Endothelial cell of umbilical vein (primary cell): ENCODE data around the gene STN1. TPM values are rescaled to one million over a fixed set of nuclear protein-coding genes. Genes with fewer than 3 reads are reported as not detected.

ENCODE experiments used
- BruUV-seq: library from RNA; stranded (reverse); fragments of 400-500 nt; replicated peaks from 2 replicates; lab custom pipeline; 2021; lab: Mats Ljungman, UMichigan
- CTCF ChIA-PET: fragments of 300-600, 350-600 bp; sonication (Branson Sonifier 250); formaldehyde crosslinking; loops from one replicate; lab custom pipeline; 2021; ENCODE audit warnings: antibody characterized with exemption, inconsistent platforms; lab: Charles Lee
- POLR2A ChIA-PET: fragments of 300-600, 350-600 bp; sonication (Branson Sonifier 250); formaldehyde crosslinking; loops from one replicate; lab custom pipeline; 2021; ENCODE audit warnings: antibody characterized with exemption, inconsistent platforms; lab: Charles Lee
- DNase-seq: peaks from one replicate; pipeline ENCODE4 v3.0.0-alpha.2; 2011; ENCODE audit warnings: low read depth, low spot score
- FAIRE-seq: peaks from 2 replicates; lab custom pipeline; 2011; peaks lifted over from hg19 to GRCh38; lab: Jason Lieb, UNC
- H2AFZ ChIP-seq: 2 replicates; pipeline ENCODE4 v1.6.0; 2012; ENCODE audit warnings: low read depth, low read length, control low read depth, inconsistent platforms
- H3K27ac ChIP-seq: 2 replicates; pipeline ENCODE4 v1.5.1; 2011; ENCODE audit warnings: low read depth, mild to moderate bottlenecking, control low read depth, low read length, moderate library complexity; ENCODE audit not compliant: insufficient read depth
- H3K27me3 ChIP-seq, 2 experiments: 2 replicates each; pipeline versions ENCODE4 v1.6.0 to v1.6.1; 2011; ENCODE audit warnings: low read length in 2 of 2, mixed read lengths in 1 of 2; ENCODE audit not compliant: control insufficient read depth in 2 of 2, insufficient read depth in 2 of 2
- H3K36me3 ChIP-seq, 2 experiments: 2 replicates in 1 of 2; 3 replicates in 1 of 2; pipeline ENCODE4 v1.5.1; 2011; ENCODE audit warnings: low read length in 2 of 2, mild to moderate bottlenecking in 1 of 2, moderate library complexity in 1 of 2; ENCODE audit not compliant: control insufficient read depth in 2 of 2, insufficient read depth in 2 of 2; ENCODE audit errors: extremely low read depth in 1 of 2
- H3K4me1 ChIP-seq: 3 replicates; pipeline ENCODE4 v1.5.1; 2011; ENCODE audit warnings: mild to moderate bottlenecking, low read length; ENCODE audit not compliant: control insufficient read depth, insufficient read depth; ENCODE audit errors: extremely low read depth
- H3K4me2 ChIP-seq: 2 replicates; pipeline ENCODE4 v1.6.1; 2011; ENCODE audit warnings: low read length, control low read depth, mixed read lengths; ENCODE audit not compliant: insufficient read depth
- H3K4me3 ChIP-seq, 3 experiments: fragments of 200-600 bp in 1 of 3; sonication (generic), shearing (Covaris generic) in 1 of 3; replicated peaks in 1 of 3; 2 replicates each; pipeline ENCODE4 v1.5.1; 2011 to 2016; ENCODE audit warnings: control low read depth in 3 of 3, low read length in 3 of 3, mild to moderate bottlenecking in 2 of 3, inconsistent platforms in 1 of 3, low read depth in 1 of 3, moderate library complexity in 1 of 3; ENCODE audit not compliant: insufficient read depth in 1 of 3
- H3K79me2 ChIP-seq: 2 replicates; pipeline ENCODE4 v1.6.0; 2012; ENCODE audit warnings: low read length, inconsistent platforms; ENCODE audit not compliant: control insufficient read depth, insufficient read depth
- H3K9ac ChIP-seq: replicated peaks from 2 replicates; pipeline ENCODE3; 2011; ENCODE audit warnings: low read length, control low read depth; ENCODE audit not compliant: insufficient read depth; ENCODE audit errors: extremely low read depth
- H3K9me1 ChIP-seq: replicated peaks from 3 replicates; pipeline ENCODE4 v1.6.0; 2011; ENCODE audit warnings: mild to moderate bottlenecking, low read length; ENCODE audit not compliant: control insufficient read depth, insufficient read depth; ENCODE audit errors: extremely low read depth
- H3K9me3 ChIP-seq: replicated peaks from 2 replicates; pipeline ENCODE4 v1.5.1; 2012; ENCODE audit warnings: low read length, inconsistent platforms; ENCODE audit not compliant: control insufficient read depth, insufficient read depth
- H4K20me1 ChIP-seq: replicated peaks from 2 replicates; pipeline ENCODE3; 2011; ENCODE audit warnings: mild to moderate bottlenecking, low read length; ENCODE audit not compliant: control insufficient read depth, insufficient read depth; ENCODE audit errors: extremely low read depth
- EZH2 ChIP-seq: IDR thresholded peaks from 2 replicates; pipeline ENCODE4 v1.6.1; 2012; ENCODE audit warnings: borderline replicate concordance, low read depth, mild to moderate bottlenecking, moderate library complexity, low read length, inconsistent platforms; ENCODE audit not compliant: severe bottlenecking
- FOS ChIP-seq: IDR thresholded peaks from 2 replicates; pipeline ENCODE4 v1.6.1; 2011; ENCODE audit warnings: mild to moderate bottlenecking, low read length, moderate library complexity, borderline replicate concordance; ENCODE audit not compliant: insufficient read depth
- GATA2 ChIP-seq: IDR thresholded peaks from 2 replicates; pipeline ENCODE4 v1.7.0; 2011; ENCODE audit warnings: low read depth, mild to moderate bottlenecking, moderate library complexity, mixed read lengths, low read length; ENCODE audit not compliant: insufficient read length, insufficient read depth
- JUN ChIP-seq: IDR thresholded peaks from 2 replicates; pipeline ENCODE4 v1.6.1; 2011; ENCODE audit warnings: borderline replicate concordance, low read depth; ENCODE audit not compliant: insufficient read length, insufficient read depth
- MYC ChIP-seq: IDR thresholded peaks from one replicate; pipeline ENCODE4 v1.6.1; 2011; ENCODE audit warnings: mild to moderate bottlenecking, low read depth, low read length
- POLR2A ChIP-seq: IDR thresholded peaks from 2 replicates; pipeline ENCODE4 v1.6.1; 2012; ENCODE audit warnings: low read depth, mild to moderate bottlenecking, control low read depth, low read length
- POLR2AphosphoS5 ChIP-seq: IDR thresholded peaks from 2 replicates; pipeline ENCODE4 v1.6.1; 2012; ENCODE audit warnings: low read depth, mild to moderate bottlenecking, control low read depth, low read length, moderate library complexity; ENCODE audit not compliant: insufficient read depth
- dilution Hi-C: fragments of 300-500 bp; cut with MboI; formaldehyde crosslinking; loops from one replicate; pipeline ENCODE4 v1.15.0; 2019; ENCODE audit warnings: low sequenced_read_pairs; ENCODE audit not compliant: extremely low pct_ligation_motif_present
- intact Hi-C: fragments of 100-400 bp; cut with micrococcal nuclease; formaldehyde crosslinking; loops from one replicate; pipeline ENCODE4 v1.10.0; 2022
- polyA plus RNA-seq, 4 experiments: library from polyadenylated mRNA; depleted of rRNA in 3 of 4; stranded (reverse) in 3 of 4; unstranded in 1 of 4; fragments of >200 nt; gene quantifications; 2 replicates each; pipeline versions ENCODE4 v1.2.1 to v1.2.3, GENCODE V29; 2011 to 2012; ENCODE audit warnings: missing spikeins in 1 of 4
- total RNA-seq: library from RNA; stranded (reverse); gene quantifications from 2 replicates; pipeline ENCODE4 v1.2.3, GENCODE V29; 2021
- TF ChIP-seq, protein P1 (sequence below), 2 donors: IDR thresholded peaks; 1 replicate in 1 of 2; 2 replicates in 1 of 2; pipeline ENCODE4 v1.5.1; 2011; ENCODE audit warnings: low read length in 2 of 2, mild to moderate bottlenecking in 2 of 2, moderate library complexity in 2 of 2, control low read depth in 1 of 2, inconsistent platforms in 1 of 2, low read depth in 1 of 2; ENCODE audit not compliant: insufficient read depth in 1 of 2; ENCODE audit errors: extremely low read depth in 1 of 2
- TF ChIP-seq, protein P2 (sequence below): IDR thresholded peaks from 2 replicates; pipeline ENCODE4 v1.6.1; 2011; ENCODE audit not compliant: insufficient read depth, insufficient read length

The STN1 gene
- total and polyA plus RNA-seq, 2 donors (not counting 3 experiments of a cell fraction or from before 2014, with no cell fraction given) = 10.8 to 15.3 TPM

DNA sequence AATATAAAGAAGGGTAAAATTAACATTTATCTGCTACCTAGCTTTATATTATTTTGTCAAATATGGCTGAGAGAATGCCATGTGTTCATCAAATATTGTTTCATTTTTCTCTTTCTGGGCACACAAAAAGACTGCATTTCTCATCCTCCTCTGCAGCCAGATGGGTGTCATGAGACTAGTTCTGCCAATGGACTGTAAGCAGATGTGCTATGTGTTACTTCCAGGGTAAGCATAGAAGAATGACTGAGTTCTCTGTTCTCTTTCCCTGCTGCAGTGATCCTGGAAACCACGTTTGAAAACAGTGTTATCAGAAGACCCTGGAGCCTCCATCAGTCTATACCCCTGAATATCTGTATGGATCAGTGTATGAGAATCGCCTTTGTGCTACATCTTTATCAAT is 24.9 kb upstream of the STN1 start:
- intact Hi-C loops = no loop called here
- no peaks in the 10 kb centered on the region for H3K9me1 ChIP-seq
- ChIA-PET CTCF (interaction anchor here (1.1 to 1.4 kb wide), 2 partner anchors 40 to 55 kb away, joined by 3 read pairs; no protein-coding TSS in a partner anchor), POLR2A (no interaction called here)
- no peak overlapping the region for H2AFZ ChIP-seq
- H3K9ac ChIP-seq = no peak overlapping the region
- no TSS peak for BruUV-seq
- H3K4me3 ChIP-seq = no peak overlapping the region
- H3K9me3 ChIP-seq = no peaks in the 10 kb centered on the region
- H3K79me2 ChIP-seq = no peaks in the 10 kb centered on the region
- H3K4me1 ChIP-seq = no peaks in the 10 kb centered on the region
- no peaks in the 10 kb centered on the region for H3K36me3 ChIP-seq
- dilution Hi-C loops = no loop called here
- DNase-seq (no peak), FAIRE-seq (no peak)
- no peak for TF ChIP-seq POLR2AphosphoS5
- TF ChIP-seq, protein P1, sequence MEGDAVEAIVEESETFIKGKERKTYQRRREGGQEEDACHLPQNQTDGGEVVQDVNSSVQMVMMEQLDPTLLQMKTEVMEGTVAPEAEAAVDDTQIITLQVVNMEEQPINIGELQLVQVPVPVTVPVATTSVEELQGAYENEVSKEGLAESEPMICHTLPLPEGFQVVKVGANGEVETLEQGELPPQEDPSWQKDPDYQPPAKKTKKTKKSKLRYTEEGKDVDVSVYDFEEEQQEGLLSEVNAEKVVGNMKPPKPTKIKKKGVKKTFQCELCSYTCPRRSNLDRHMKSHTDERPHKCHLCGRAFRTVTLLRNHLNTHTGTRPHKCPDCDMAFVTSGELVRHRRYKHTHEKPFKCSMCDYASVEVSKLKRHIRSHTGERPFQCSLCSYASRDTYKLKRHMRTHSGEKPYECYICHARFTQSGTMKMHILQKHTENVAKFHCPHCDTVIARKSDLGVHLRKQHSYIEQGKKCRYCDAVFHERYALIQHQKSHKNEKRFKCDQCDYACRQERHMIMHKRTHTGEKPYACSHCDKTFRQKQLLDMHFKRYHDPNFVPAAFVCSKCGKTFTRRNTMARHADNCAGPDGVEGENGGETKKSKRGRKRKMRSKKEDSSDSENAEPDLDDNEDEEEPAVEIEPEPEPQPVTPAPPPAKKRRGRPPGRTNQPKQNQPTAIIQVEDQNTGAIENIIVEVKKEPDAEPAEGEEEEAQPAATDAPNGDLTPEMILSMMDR (IDR thresholded peaks at IDR 0.05; ENCODE audit: extremely low read depth in 1 of 2, insufficient read depth in 1 of 2, low read depth in 1 of 2, low read length in 2 of 2) = no peak
- no peak for TF ChIP-seq POLR2A
- TF ChIP-seq JUN = no peak
- no peak for TF ChIP-seq MYC
- TF ChIP-seq, protein P2, sequence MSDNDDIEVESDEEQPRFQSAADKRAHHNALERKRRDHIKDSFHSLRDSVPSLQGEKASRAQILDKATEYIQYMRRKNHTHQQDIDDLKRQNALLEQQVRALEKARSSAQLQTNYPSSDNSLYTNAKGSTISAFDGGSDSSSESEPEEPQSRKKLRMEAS = no peak
- no peak for TF ChIP-seq GATA2
- no peak for TF ChIP-seq FOS
- no peak for TF ChIP-seq EZH2
- H3K4me2 ChIP-seq = no peak overlapping the region
- H4K20me1 ChIP-seq = no peaks in the 10 kb centered on the region
- H3K27ac ChIP-seq = no peak overlapping the region
- H3K27me3 ChIP-seq = no peaks in the 10 kb centered on the region
